GM21786 (cell line): Measurements from ENCODE around the gene GDPD3.

Experiments
- ATAC-seq: cut with Tn5 transposase; IDR thresholded peaks from one replicate; pipeline ENCODE4 v1.9.1; 2021; ENCODE audit not compliant: unreplicated experiment

GDPD3 gene

GRCh38 chr16:30060836-30061554 is 52.3 kb downstream of the GDPD3 start:
- ATAC-seq: no peak

- ATAC-seq: no peak
Measured at GRCh38 chr16:30060346-30060745, 53.0 kb downstream of the GDPD3 start.

GRCh38 chr16:30054959-30055553 is 58.3 kb downstream of the GDPD3 start:
- ATAC-seq: no peak
